ENCODE data around the gene FLT4.

The FLT4 gene

DNA sequence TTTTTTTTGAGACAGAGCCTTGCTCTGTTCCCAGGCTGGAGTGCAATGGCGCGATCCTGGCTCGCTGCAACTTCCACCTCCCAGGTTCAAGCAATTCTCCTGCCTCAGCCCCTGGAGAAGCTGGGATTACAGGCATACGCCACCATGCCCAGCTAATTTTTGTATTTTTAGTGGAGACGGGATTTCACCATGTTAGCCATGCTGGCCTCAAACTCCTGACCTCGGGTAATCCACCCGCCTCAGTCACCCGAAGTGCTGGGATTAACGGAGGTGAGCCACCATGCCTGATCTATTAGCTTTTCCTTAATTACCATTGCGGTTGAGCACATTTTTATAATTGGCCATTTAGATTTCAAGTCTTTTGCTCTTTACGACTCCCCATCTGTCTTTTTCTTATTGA, 2.9 kb upstream of the FLT4 start:
- Histone ChIP-seq H3K27ac (ENCODE audit: low read depth, low read length) (no peak overlapping the region), H3K27me3 (ENCODE audit: control insufficient read depth in 1 of 2, insufficient read depth in 2 of 2, low read length in 2 of 2) (peaks cover 22 to 29% of the 10 kb centered on the region in 2 donors), H3K9ac (ENCODE audit: low read depth in 1 of 2, low read length in 2 of 2) (no peak overlapping the region), H3K4me1 (ENCODE audit: control insufficient read depth in 1 of 2, insufficient read depth in 2 of 2, low read length in 2 of 2) (no peaks in the 10 kb centered on the region), H3K36me3 (ENCODE audit: control insufficient read depth in 1 of 2, insufficient read depth in 2 of 2, low read length in 2 of 2) (no peaks in the 10 kb centered on the region), H3K9me3 (ENCODE audit: control insufficient read depth in 1 of 2, low read length in 2 of 2) (no peaks in the 10 kb centered on the region), H3K4me3 (ENCODE audit: low read depth in 1 of 2, low read length in 2 of 2) (no peak overlapping the region)

GRCh38 chr5:180648658-180649296, 623 bp downstream of the FLT4 start:
- Histone ChIP-seq H3K36me3 (ENCODE audit: control insufficient read depth in 1 of 2, insufficient read depth in 2 of 2, low read length in 2 of 2) (no peaks in the 10 kb centered on the region), H3K4me1 (ENCODE audit: control insufficient read depth in 1 of 2, insufficient read depth in 2 of 2, low read length in 2 of 2) (no peaks in the 10 kb centered on the region), H3K27me3 (ENCODE audit: control insufficient read depth in 1 of 2, insufficient read depth in 2 of 2, low read length in 2 of 2) (peaks cover 26 to 29% of the 10 kb centered on the region in 2 donors), H3K27ac (ENCODE audit: low read depth, low read length) (no peak overlapping the region), H3K4me3 (ENCODE audit: low read depth in 1 of 2, low read length in 2 of 2) (no peak overlapping the region), H3K9me3 (ENCODE audit: control insufficient read depth in 1 of 2, low read length in 2 of 2) (no peaks in the 10 kb centered on the region), H3K9ac (ENCODE audit: low read depth in 1 of 2, low read length in 2 of 2) (no peak overlapping the region)

GRCh38 chr5:180647941-180648500, 1.4 kb downstream of the FLT4 start:
- H3K9ac ChIP-seq (ENCODE audit: low read depth in 1 of 2, low read length in 2 of 2): no peak overlapping the region
- no peak overlapping the region for H3K27ac ChIP-seq (ENCODE audit: low read depth, low read length)
- no peaks in the 10 kb centered on the region for H3K4me1 ChIP-seq (ENCODE audit: control insufficient read depth in 1 of 2, insufficient read depth in 2 of 2, low read length in 2 of 2)
- H3K4me3 ChIP-seq (ENCODE audit: low read depth in 1 of 2, low read length in 2 of 2): no peak overlapping the region
- H3K9me3 ChIP-seq (ENCODE audit: control insufficient read depth in 1 of 2, low read length in 2 of 2): no peaks in the 10 kb centered on the region
- no peaks in the 10 kb centered on the region for H3K36me3 ChIP-seq (ENCODE audit: control insufficient read depth in 1 of 2, insufficient read depth in 2 of 2, low read length in 2 of 2)
- H3K27me3 ChIP-seq (ENCODE audit: control insufficient read depth in 1 of 2, insufficient read depth in 2 of 2, low read length in 2 of 2): peaks cover 26 to 29% of the 10 kb centered on the region in 2 donors

DNA sequence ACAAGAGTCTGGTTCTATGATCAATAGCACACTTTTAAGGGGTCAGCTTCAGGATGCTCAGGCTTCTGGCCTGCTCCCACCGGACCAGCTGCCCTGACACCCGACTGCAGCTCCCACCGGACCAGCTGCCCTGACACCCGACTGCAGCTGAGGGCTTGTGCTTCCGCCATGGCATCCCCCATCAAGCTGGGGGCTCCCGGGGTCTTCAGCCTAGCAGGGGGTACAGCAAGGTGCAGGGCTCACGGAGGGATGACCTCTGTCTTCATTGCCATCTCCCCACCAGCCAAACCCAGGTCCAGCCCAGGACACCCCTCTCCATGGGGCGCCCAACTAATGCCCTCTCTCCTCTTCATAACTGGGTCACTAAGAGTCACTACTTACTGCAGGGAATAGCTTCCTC, 1.9 kb downstream of the FLT4 start:
- no peaks in the 10 kb centered on the region for H3K9me3 ChIP-seq (ENCODE audit: control insufficient read depth in 1 of 2, low read length in 2 of 2)
- H3K27me3 ChIP-seq (ENCODE audit: control insufficient read depth in 1 of 2, insufficient read depth in 2 of 2, low read length in 2 of 2): peaks cover 25 to 26% of the 10 kb centered on the region in 2 donors
- H3K27ac ChIP-seq (ENCODE audit: low read depth, low read length): no peak overlapping the region
- no peaks in the 10 kb centered on the region for H3K4me1 ChIP-seq (ENCODE audit: control insufficient read depth in 1 of 2, insufficient read depth in 2 of 2, low read length in 2 of 2)
- no peak overlapping the region for H3K4me3 ChIP-seq (ENCODE audit: low read depth in 1 of 2, low read length in 2 of 2)
- H3K36me3 ChIP-seq (ENCODE audit: control insufficient read depth in 1 of 2, insufficient read depth in 2 of 2, low read length in 2 of 2): no peaks in the 10 kb centered on the region
- H3K9ac ChIP-seq (ENCODE audit: low read depth in 1 of 2, low read length in 2 of 2): no peak overlapping the region

DNA sequence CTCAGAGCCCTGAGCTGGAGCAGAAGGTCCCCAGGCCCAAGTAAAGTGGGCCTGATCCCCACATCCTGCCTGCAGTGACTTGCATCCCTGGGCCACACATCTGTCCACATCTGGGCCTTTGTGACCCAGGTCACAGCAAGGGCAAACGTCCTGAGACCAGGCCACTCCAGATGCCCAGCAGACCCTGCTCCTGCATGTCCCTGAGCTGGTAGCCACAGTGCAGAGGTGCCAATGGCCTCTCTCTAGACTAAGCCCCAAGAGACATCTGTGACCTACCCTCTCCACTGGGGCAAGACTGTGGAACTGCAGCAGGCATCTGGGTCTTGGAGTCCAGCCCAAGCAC, 2.5 kb downstream of the FLT4 start:
- Histone ChIP-seq H3K27ac (ENCODE audit: low read depth, low read length) (no peak overlapping the region), H3K27me3 (ENCODE audit: control insufficient read depth in 1 of 2, insufficient read depth in 2 of 2, low read length in 2 of 2) (peaks cover 24 to 26% of the 10 kb centered on the region in 2 donors), H3K4me3 (ENCODE audit: low read depth in 1 of 2, low read length in 2 of 2) (no peak overlapping the region)

DNA sequence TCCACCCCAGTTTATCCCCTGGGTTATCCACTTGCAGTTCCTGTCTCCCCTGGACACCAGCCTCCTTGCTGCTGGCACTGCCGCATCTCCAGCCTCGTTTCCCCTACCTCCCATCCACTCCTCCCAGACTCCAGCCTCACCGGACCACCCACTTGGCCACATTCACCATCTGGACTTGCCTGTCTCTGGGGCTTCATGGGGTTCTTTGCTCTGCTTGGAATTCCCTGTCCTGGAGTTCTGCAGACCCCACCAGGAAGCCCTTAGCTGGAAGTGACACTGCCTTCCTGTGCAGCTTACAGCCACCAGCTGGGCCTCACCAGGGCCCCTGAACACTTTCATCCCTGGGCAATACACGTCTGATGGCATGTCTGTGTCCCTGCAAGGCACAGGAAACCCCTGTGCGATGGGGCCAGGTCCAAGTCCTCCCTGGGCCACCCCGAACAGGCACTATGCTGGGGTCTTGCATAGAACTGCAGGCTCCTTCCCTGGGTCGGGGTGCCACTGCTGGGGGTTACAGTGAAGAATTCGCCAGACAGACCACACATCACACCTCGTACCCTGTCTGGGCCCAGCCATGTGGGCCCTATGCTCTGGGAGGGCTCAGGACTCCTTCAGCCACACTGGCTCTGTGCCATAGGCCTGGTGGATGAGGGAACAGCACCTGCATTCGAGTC, 3.0 kb downstream of the FLT4 start:
- Histone ChIP-seq H3K27me3 (ENCODE audit: control insufficient read depth in 1 of 2, insufficient read depth in 2 of 2, low read length in 2 of 2) (peaks cover 24% of the 10 kb centered on the region in 2 donors), H3K36me3 (ENCODE audit: control insufficient read depth in 1 of 2, insufficient read depth in 2 of 2, low read length in 2 of 2) (no peaks in the 10 kb centered on the region), H3K4me1 (ENCODE audit: control insufficient read depth in 1 of 2, insufficient read depth in 2 of 2, low read length in 2 of 2) (no peaks in the 10 kb centered on the region), H3K9ac (ENCODE audit: low read depth in 1 of 2, low read length in 2 of 2) (no peak overlapping the region), H3K27ac (ENCODE audit: low read depth, low read length) (no peak overlapping the region), H3K4me3 (ENCODE audit: low read depth in 1 of 2, low read length in 2 of 2) (no peak overlapping the region), H3K9me3 (ENCODE audit: control insufficient read depth in 1 of 2, low read length in 2 of 2) (no peaks in the 10 kb centered on the region)

More for the DNA sequence above, 2.5 kb downstream of the FLT4 start:
- H3K4me1 ChIP-seq (ENCODE audit: control insufficient read depth in 1 of 2, insufficient read depth in 2 of 2, low read length in 2 of 2): no peaks in the 10 kb centered on the region
- H3K36me3 ChIP-seq (ENCODE audit: control insufficient read depth in 1 of 2, insufficient read depth in 2 of 2, low read length in 2 of 2): no peaks in the 10 kb centered on the region
- no peaks in the 10 kb centered on the region for H3K9me3 ChIP-seq (ENCODE audit: control insufficient read depth in 1 of 2, low read length in 2 of 2)
- H3K9ac ChIP-seq (ENCODE audit: low read depth in 1 of 2, low read length in 2 of 2): no peak overlapping the region

- Histone ChIP-seq H3K4me1 (ENCODE audit: control insufficient read depth in 1 of 2, insufficient read depth in 2 of 2, low read length in 2 of 2) (no peaks in the 10 kb centered on the region), H3K36me3 (ENCODE audit: control insufficient read depth in 1 of 2, insufficient read depth in 2 of 2, low read length in 2 of 2) (no peaks in the 10 kb centered on the region), H3K9ac (ENCODE audit: low read depth in 1 of 2, low read length in 2 of 2) (no peak overlapping the region), H3K27ac (ENCODE audit: low read depth, low read length) (no peak overlapping the region), H3K9me3 (ENCODE audit: control insufficient read depth in 1 of 2, low read length in 2 of 2) (no peaks in the 10 kb centered on the region), H3K4me3 (ENCODE audit: low read depth in 1 of 2, low read length in 2 of 2) (no peak overlapping the region), H3K27me3 (ENCODE audit: control insufficient read depth in 1 of 2, insufficient read depth in 2 of 2, low read length in 2 of 2) (peaks cover 17 to 19% of the 10 kb centered on the region in 2 donors)
Observed at GRCh38 chr5:180645274-180646204, 3.9 kb downstream of the FLT4 start.

- Histone ChIP-seq H3K4me1 (ENCODE audit: control insufficient read depth in 1 of 2, insufficient read depth in 2 of 2, low read length in 2 of 2) (no peaks in the 10 kb centered on the region), H3K36me3 (ENCODE audit: control insufficient read depth in 1 of 2, insufficient read depth in 2 of 2, low read length in 2 of 2) (no peaks in the 10 kb centered on the region), H3K4me3 (ENCODE audit: low read depth in 1 of 2, low read length in 2 of 2) (no peak overlapping the region), H3K27me3 (ENCODE audit: control insufficient read depth in 1 of 2, insufficient read depth in 2 of 2, low read length in 2 of 2) (peaks cover 12 to 15% of the 10 kb centered on the region in 2 donors), H3K9ac (ENCODE audit: low read depth in 1 of 2, low read length in 2 of 2) (no peak overlapping the region), H3K9me3 (ENCODE audit: control insufficient read depth in 1 of 2, low read length in 2 of 2) (no peaks in the 10 kb centered on the region), H3K27ac (ENCODE audit: low read depth, low read length) (no peak overlapping the region)
Observed at GRCh38 chr5:180644825-180645273, 4.6 kb downstream of the FLT4 start.

DNA sequence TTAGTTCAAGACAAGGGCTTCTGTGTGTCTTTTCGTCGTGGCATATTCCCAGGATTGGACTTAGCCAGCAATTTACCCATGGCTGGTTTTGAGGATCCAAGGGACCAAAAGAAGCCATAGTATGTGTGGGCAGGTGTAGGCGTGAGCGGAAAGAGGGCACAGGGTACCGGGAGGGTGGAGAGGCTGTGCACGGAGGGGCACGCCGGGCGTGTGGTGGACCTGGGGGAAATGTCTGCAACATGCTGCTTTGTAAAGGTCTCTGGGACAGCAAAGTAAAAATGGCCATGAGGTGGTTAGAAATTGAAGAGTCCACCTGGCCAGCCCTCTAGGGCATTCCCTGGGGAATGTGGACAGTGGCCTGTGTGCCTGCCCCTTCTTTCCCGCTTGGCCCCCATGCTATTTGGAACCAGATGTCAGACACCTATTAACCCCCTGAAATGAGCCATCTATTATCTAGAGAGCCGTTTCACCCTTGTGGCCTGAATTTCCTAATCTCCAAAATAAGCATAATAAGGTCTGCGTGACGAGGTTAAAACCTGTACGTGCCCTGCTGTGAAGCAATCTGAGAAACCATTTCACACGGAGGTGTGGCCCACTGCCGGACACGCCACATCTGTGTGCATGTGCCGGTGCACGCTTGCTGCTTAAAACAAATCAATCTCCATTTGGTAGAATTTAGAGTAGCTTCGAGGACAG, 5.1 kb downstream of the FLT4 start:
- Histone ChIP-seq H3K9ac (ENCODE audit: low read depth in 1 of 2, low read length in 2 of 2) (no peak overlapping the region), H3K27ac (ENCODE audit: low read depth, low read length) (no peak overlapping the region), H3K36me3 (ENCODE audit: control insufficient read depth in 1 of 2, insufficient read depth in 2 of 2, low read length in 2 of 2) (no peaks in the 10 kb centered on the region), H3K27me3 (ENCODE audit: control insufficient read depth in 1 of 2, insufficient read depth in 2 of 2, low read length in 2 of 2) (peaks cover 9 to 15% of the 10 kb centered on the region in 2 donors), H3K4me3 (ENCODE audit: low read depth in 1 of 2, low read length in 2 of 2) (no peak overlapping the region), H3K4me1 (ENCODE audit: control insufficient read depth in 1 of 2, insufficient read depth in 2 of 2, low read length in 2 of 2) (no peaks in the 10 kb centered on the region), H3K9me3 (ENCODE audit: control insufficient read depth in 1 of 2, low read length in 2 of 2) (no peaks in the 10 kb centered on the region)
